NCI-H128 (cell line): Measurements from ENCODE around the gene IRGC.
"Not testable (repeated sequence)": the region's sequence is repeated elsewhere in the genome, so short reads cannot be mapped to it uniquely, and the experiment has no call there.

Experiments used
- DNase-seq: peaks from one replicate; lab custom pipeline; 2025; ENCODE audit not compliant: unreplicated experiment; lab: John Stamatoyannopoulos, UW

Gene IRGC

GRCh38 chr19:43751466-43752220, 35.8 kb downstream of the IRGC start:
- DNase-seq = no peak

GRCh38 chr19:43752287-43752875, 36.5 kb downstream of the IRGC start:
- DNase-seq = no peak

GRCh38 chr19:43754253-43754502, 38.3 kb downstream of the IRGC start:
- no peak for DNase-seq

GRCh38 chr19:43754503-43755255, 38.8 kb downstream of the IRGC start, which contains the start of gene SMG9:
Gene SMG9, minus strand, starts transcription at chr19:43754962. Its CDS starts 4,221 bp downstream, at chr19:43750741.
- peak; percentile 95 for DNase-seq

GRCh38 chr19:43755256-43755801, 39.5 kb downstream of the IRGC start:
- peak; percentile 71 for DNase-seq

GRCh38 chr19:43759515-43759914, 43.6 kb downstream of the IRGC start:
- DNase-seq = no peak

GRCh38 chr19:43760941-43761340, 45.1 kb downstream of the IRGC start:
- no peak for DNase-seq

GRCh38 chr19:43762814-43763213, 46.9 kb downstream of the IRGC start:
- DNase-seq = no peak

- DNase-seq = no peak
These were observed 47.6 kb downstream of the IRGC start for GRCh38 chr19:43763473-43763939.

DNA sequence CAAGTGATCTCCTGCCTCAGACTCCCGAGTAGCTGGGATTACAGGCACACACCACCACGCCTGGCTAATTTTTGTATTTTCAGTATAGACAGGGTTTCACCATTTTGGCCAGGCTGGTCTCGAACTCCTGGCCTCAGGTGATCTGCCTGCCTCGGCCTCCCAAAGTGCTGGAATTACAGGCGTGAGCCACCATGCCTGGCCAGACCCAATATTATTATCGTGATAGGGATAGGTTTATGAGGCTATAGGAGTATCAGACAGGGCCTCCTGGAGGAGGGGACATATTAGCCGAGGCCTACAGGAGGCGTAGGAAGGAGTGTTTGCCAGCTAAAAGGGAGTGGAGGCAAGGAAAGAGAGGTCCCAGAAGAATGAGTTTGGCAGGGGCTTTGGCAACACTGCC, 48.8 kb downstream of the IRGC start:
- not testable (repeated sequence) for DNase-seq

DNA sequence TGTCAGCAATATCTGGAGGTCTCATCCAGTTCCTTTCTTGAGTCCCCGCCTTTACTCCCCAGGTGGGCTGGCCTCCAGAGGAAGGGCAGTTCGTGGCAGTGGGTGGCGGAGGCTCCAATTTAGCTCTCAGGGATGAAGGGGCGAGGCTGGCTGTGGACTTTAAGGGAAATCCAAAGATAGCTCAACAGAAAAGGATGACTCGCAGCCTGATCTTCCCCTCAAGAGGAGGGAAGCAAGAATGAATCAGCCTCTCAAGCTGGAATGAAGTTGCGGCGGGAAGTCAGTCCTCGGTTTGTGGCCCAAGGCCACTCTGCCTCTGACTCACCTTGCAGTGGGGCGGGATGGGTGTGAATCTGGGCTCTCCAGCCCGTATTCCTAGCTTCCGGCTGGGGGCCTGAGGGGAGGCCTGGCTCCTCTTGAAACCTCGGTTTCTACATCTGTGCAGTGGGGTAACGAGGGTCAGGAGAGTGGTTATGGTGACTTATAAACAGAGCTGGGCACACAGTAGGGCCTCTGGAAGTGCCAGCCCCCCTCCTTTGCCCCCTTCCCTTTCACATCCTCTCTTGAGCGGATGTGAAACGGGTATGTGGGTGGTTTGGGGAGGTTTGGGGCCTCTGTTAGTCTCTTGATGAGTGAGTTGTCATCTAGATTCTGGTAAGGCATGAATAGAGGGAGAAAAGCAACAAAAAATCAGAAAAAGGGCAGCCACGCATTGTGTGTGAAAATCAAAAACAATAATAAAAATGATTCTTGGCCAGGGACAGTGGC, 49.4 kb downstream of the IRGC start:
- no peak for DNase-seq

DNA sequence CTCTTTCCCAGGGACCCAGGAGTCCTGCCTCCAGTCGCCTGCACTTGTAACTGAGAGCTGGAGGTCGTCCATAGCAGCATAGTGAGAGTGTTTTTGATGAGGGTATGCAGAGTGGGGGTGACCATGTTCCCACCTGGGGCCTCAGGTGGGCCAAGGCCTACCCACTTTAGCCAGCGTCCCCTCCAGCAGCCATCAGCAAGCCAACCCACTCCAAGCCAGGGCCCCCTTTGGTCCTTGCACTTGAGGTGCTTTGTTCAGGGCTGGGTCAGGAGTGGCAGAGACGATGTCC, 50.8 kb downstream of the IRGC start:
- no peak for DNase-seq

DNA sequence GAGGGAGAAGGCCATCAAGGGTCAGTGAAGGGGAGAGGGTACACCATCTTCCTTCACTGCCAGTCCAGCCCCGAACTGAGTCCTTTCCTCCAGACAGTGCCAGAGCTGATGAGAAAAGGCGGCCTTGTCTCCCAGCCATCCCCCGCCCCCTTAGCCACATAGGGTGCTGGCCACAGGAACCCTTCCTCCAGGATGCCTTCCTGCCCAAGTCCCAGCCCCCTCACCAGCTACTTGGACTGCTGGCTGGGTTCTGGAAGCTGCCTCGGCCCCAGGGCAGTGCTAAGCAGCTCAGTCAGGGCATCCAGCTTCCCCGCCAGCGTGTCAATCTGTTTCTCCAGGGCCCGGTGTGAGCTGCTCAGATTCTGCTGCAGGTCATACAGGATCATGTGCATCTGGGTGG, 51.4 kb downstream of the IRGC start:
- no peak for DNase-seq

DNA sequence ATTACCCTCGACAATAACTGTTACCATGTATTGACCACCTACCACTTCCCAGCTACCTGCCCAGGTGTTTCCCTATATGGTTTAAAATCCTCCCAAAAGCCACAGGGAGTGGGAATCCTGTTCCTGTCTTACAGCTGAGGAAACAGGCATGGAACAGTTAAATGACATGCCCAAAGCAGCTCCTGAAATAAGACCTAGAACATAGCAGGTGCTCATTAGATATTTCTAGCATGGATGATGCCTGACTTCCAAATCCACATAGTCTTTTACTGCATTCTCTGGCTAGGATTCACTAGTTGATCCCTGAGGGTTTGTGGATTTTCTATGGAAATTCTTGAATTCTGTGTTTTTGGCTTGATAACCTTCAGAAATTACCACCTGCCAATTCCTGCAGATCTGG, 51.9 kb downstream of the IRGC start:
- DNase-seq = no peak

- DNase-seq = no peak
These were observed 52.6 kb downstream of the IRGC start for GRCh38 chr19:43768273-43769050.

- no peak for DNase-seq
These were observed 53.4 kb downstream of the IRGC start for GRCh38 chr19:43769256-43769655.
